ENCODE data around the gene ZEB1.

ZEB1 gene

DNA sequence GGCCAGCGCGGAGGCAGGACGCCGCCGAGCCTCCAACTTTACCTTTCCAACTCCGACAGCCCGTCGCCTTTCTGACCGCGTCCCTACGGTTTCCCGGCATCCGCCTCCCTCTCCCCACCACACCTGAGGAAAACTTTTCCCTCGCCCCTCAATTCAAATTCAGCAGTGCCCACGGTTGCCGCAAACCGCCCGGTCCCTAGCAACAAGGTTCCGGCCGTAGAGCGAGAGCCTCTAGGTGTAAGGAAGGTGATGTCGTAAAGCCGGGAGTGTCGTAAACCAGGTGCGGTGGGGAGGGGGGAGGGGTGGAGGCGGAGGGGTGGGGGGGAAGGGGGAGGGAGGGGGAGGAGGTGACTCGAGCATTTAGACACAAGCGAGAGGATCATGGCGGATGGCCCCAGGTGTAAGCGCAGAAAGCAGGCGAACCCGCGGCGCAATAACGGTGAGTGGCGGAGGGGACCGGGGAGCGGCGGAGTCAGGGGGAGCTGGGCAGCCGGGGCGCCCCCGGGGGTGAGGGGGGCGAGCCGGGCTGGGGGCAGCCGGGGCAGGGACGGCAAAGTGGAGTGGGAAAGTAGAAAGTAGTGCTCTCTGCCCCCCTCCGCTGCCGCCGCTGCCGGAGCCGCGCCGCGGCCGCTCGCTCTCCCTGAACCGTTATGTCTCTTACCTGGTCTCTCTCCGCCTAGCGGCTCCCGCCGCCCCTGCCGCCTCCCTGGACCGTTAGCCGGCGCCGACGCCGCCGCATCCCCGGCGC, at the start of gene ZEB1:
Gene ZEB1, plus strand, starts transcription at position 363 of the 748 bp plus-strand sequence. Its CDS starts 19 bp downstream, at position 382.
- DNase-seq (ENCODE audit: low read depth): peak; percentile 61

DNA sequence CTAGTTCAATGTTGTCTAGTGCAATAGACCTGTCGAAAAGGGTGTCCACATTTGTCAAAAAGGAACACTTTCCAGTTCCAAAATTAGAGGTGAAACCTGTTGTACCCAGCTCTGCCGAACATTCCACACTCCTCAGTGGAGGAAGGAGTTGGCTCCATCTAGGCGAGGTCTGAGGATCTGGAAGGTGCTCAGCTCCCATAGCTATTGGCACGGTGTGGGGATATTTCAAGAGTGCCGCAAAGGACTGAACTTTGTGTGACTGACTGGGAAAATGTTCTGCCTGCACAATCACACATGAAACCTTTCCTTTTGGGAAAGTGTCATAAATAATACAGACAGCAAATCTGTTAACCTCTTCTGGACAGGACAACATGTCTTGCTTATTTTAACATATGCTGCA, 48.1 kb upstream of the ZEB1 start:
- DNase-seq (ENCODE audit: low read depth): no peak

DNA sequence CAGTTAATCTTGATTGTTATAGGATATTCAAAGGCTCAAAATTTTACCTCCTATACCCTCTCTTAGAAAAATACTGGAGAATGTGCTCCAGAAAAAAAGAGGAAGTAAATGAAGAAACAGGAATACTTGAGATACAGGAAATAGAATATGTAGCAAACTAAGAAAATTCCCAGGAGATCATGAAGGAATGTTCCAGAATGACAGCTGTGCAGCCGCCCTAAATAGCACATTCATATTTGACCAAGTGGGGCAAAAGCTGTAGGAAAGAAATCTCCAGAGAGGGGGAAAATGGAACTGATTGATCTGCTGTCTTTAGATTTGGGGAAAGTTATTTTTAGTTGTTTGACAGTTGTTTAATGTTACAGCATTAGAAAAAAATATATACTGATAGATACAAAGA, 46.2 kb upstream of the ZEB1 start:
- DNase-seq (ENCODE audit: low read depth): no peak

DNA sequence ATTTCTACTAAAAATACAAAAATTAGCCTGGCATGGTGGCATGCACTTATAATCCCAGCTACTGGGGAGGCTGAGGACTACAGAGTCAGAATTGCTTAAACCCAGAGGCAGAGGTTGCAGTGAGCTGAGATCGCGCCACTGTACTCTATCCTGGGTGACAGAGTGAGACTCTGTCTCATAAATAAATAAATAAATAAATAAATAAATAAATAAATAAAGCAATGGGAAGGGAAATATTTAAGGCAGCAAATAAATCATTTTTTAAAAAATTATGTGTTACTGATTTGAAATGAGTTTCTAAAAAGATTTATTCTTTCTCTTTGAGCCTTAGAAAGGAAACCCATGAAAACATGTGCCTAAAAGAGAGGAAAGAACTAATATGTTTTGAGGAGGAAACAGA, 45.2 kb upstream of the ZEB1 start:
- DNase-seq (ENCODE audit: low read depth): no peak

DNA sequence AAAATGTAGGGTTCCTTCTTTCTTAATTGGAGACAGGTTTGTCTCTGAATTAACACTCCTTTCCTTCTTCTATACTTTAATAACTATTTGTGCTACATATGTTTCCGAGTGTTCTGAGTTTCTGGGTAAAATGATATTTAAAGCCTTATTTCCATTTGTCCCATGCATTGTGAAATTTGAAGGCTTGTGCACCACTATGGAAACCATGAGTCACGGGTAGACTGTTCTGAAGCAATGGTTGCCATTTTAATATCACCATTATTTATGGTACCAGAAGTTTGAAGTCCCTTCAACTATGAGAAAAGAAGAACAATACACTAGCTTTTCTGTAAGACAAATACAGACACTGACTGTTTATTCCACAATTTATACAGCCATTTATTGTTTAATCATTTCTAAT, 44.7 kb upstream of the ZEB1 start:
- DNase-seq (ENCODE audit: low read depth): no peak

DNA sequence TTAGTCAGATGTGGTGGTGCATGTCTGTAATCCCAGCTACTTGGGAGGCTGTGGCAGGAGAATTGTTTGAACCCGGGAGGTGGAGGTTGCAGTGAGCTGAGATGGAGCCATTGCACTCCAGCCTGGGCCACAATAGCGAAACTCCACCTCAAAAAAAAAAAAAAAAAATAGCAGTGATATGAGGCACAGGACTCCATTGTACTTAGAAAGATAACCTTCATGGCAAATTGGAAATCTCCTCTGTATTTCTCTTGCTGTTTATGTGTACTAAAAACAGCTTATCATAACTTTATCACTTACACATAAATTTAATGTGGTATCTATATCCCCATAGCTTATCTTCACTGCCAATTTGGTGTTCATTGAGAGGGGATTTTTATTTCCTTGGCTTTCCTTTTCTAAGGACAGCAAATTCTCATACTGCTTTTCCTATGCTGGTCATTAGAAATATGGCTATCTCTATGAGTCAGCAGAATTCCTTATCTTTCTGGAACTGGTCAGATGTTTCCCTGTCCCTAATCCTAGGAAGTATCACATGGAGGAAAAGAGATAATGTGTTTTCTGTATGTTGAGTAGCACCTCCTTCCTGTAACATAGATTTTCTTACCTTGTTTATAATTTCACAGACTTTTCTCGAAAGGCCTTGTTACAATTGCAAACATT, 40.6 kb upstream of the ZEB1 start:
- no peak for DNase-seq (ENCODE audit: low read depth)

- no peak for DNase-seq (ENCODE audit: low read depth)
Observed at GRCh38 chr10:31280972-31281371, 38.0 kb upstream of the ZEB1 start.

DNA sequence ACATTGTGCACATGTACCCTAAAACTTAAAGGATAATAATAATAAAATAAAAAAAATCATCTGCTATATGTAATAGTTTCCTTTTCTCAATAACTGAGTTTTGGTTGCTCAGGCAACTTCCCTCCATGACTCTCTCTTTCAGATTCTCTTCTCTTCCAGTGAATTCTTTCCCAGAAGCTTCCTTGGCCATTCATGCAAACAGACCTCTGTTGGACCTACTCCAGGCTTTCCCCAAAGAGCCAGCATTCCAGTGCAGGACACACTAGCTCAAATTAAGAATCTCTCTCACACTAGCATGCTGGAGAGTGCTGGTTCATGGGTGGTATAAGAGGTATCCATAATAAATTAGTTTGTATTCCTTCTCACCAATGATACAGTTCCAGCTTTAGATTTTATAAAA, 31.0 kb upstream of the ZEB1 start:
- no peak for DNase-seq (ENCODE audit: low read depth)

DNA sequence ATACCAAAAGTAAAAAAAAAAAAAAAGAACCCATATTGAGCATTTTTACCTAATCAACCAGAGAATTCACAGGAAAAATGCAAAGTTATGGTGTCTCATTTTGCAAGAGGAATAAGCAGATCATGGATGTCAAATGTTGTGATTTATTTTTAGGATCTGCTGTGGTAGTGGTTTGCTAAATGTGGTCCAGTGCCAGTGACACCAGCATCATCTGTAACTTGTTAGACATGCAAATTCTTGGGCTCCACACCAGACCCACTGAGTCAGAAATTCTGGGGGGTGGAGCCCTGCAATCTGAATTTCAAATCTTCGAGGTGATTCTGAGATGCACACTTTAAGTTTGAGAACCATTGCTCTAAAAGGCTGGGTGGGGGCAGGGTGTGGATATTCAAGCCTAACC, 30.1 kb upstream of the ZEB1 start:
- DNase-seq (ENCODE audit: low read depth): no peak

- no peak for DNase-seq (ENCODE audit: low read depth)
Observed at GRCh38 chr10:31290386-31290785, 28.6 kb upstream of the ZEB1 start.

DNA sequence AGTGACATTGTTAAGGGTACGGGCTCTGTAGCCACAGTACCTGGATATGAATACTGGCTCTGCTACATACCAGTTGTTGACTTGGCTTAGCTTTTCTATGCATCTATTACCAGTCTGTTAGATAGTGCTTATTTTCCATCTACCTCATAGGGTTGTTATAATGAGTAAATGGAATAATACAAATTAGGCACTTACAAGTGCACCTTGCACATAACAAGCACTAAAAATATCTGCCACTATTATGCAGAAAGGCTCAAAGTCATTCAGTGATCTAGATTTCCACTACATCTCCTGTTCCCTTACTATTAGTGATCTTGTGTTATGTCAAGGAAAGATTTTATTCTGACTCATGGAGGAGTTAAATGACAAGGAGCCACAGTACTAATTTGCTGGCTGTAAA, 27.9 kb upstream of the ZEB1 start:
- DNase-seq (ENCODE audit: low read depth): no peak

- DNase-seq (ENCODE audit: low read depth): no peak
Observed at GRCh38 chr10:31294558-31294957, 24.5 kb upstream of the ZEB1 start.

DNA sequence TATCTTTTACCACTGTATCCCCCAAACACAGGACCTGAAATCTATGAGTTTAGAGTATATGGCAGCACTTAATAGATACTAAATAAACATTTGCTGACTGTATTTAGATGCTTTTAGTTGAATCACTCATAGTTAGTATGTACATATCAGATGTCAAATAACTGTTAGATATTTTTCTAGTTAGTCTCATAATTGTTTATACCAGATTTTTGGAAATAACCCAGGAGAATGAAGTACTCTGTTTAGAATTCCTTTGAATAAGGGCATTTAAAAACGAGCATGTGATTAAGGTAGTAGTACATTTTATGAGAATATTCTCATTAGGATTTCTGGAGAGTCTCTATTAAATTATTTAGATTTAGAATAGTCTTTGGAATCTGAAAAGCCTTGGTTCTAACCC, 22.3 kb upstream of the ZEB1 start:
- DNase-seq (ENCODE audit: low read depth): no peak

GRCh38 chr10:31299119-31299518, 19.9 kb upstream of the ZEB1 start:
- no peak for DNase-seq (ENCODE audit: low read depth)

- no peak for DNase-seq (ENCODE audit: low read depth)
Observed at GRCh38 chr10:31303212-31303611, 15.8 kb upstream of the ZEB1 start.

DNA sequence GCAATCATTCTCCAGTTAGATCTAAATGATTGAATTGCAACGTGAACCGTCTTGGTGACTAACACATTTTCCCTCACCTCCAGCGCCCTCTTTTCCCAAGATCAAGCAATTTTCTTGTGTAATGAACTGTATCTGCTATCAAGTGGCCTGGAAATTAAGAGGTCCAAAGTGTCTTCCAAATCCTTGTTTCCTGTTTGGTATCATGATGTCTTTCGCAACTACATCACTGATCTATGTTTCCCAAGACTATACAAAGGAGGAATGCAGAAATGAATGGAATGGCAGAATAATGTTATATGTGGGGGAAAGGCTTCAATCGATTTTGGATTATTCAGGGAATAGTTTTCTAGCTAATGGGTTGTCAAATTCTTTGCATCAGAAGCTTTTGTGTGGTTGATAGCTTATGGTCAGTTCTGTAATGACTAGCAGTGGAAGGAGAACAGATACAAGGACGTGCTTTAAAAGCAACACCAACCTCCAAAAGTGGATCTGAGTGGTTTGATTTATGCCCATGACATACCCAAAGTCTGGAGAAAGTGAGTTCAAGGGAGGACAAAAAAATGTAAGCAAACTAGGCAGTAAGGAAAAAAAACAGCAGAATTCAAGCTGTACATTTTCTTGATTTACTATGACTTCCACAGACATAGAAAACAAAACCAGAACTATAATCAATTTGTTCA, 14.6 kb upstream of the ZEB1 start:
- DNase-seq (ENCODE audit: low read depth): no peak

GRCh38 chr10:31313396-31313795, 5.6 kb upstream of the ZEB1 start:
- DNase-seq (ENCODE audit: low read depth): no peak

- no peak for DNase-seq (ENCODE audit: low read depth)
Observed at GRCh38 chr10:31314256-31315150, 4.5 kb upstream of the ZEB1 start.

- no peak for DNase-seq (ENCODE audit: low read depth)
Observed at GRCh38 chr10:31315453-31315852, 3.6 kb upstream of the ZEB1 start.

DNA sequence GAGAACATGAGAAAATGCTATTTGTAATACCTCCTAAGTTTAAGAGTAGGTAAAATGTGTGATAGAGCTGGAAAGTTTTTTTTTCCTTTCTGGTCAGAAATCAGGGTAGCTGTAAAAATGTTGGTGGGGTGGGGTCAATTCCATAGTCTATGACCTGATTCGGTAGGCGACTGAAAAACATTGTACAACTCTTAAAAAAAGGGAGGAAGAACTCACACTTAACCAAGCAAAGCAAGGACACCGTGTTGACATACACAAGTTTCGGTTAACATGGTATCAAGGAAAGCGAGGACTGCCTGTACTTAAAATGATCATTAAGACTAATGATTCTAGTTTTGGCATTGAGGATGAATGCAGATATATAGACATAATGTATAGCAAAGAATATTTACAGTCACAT, 1.8 kb upstream of the ZEB1 start:
- DNase-seq (ENCODE audit: low read depth): no peak

DNA sequence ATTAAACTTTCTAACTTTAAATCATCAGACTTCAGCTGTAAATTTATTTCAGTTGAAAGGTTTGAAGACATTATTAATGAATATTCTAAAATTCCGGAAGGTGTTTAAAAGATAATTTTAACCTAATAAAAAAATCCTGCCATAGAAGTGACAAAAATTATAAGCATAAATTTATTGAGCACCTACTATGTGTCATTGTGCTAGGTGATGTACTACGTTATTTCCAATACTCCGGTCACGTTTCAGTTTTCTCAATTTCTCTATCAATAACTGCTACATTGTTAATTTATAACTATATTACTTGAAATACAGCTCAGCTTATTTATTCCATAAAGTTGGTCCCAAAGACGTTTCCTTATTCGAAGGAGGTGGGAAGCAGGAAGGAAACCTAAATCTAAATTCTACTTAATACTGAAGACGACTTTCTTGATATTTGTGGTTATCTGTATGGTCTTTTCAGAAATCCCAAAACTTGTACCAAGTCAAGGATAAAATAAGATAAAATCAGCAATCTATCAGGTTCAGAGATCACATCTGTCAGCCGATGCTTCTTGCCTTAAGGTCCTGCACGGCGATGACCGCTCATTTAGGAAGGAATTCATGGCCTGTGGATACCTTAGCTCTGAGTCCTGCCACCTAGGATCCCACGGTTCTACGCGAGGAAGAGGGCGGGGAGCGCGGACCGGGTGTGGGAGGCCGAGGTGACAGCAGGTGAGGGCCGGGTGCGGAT, 1.2 kb upstream of the ZEB1 start:
- DNase-seq (ENCODE audit: low read depth): no peak
